GM18511 (cell line): ENCODE data around the gene ACSM6.
A peak's percentile ranks its signal among the peaks of the same experiment; 100 is the strongest.

Experiments
- ATAC-seq: cut with Tn5 transposase; IDR thresholded peaks from one replicate; pipeline ENCODE4 v1.9.1; 2021; ENCODE audit warnings: mild to moderate bottlenecking, moderate library complexity; ENCODE audit not compliant: unreplicated experiment

ACSM6 gene

GRCh38 chr10:95244152-95244551, 50.1 kb downstream of the ACSM6 start:
- no peak for ATAC-seq

DNA sequence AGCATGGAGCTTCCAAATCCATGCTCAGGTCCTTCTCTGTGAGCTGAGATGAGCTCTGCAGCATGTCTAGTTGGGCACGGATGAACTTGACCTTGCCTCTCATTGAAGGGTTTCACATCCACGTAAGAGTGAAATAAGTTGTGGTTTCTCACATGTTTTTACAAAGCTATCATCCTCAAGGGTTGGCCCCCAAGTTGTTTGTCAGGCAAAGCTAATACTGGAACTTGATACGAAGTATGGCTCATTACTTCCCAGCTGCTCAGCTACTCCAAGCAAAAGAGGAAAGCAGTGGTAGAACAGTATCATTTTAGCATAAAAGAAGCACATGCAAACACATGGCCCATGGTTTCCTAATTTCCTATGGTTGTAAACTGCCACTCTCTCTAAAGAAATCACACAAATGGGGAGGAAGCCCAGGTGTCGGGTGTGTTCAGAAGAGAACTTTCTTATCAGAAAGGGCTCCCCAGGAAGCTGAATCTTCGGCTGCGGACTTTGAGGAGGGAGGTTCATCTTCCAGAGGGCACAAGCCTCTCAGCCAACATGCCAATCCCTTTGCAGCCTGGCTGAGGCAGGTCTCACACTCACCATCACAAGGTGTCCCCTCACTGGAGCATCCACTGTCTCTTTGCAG, 51.5 kb downstream of the ACSM6 start:
- peak; percentile 94 for ATAC-seq

GRCh38 chr10:95246582-95247051, 52.6 kb downstream of the ACSM6 start:
- ATAC-seq = peak; percentile 34

- no peak for ATAC-seq
Observed at GRCh38 chr10:95247200-95247880, 53.3 kb downstream of the ACSM6 start.

DNA sequence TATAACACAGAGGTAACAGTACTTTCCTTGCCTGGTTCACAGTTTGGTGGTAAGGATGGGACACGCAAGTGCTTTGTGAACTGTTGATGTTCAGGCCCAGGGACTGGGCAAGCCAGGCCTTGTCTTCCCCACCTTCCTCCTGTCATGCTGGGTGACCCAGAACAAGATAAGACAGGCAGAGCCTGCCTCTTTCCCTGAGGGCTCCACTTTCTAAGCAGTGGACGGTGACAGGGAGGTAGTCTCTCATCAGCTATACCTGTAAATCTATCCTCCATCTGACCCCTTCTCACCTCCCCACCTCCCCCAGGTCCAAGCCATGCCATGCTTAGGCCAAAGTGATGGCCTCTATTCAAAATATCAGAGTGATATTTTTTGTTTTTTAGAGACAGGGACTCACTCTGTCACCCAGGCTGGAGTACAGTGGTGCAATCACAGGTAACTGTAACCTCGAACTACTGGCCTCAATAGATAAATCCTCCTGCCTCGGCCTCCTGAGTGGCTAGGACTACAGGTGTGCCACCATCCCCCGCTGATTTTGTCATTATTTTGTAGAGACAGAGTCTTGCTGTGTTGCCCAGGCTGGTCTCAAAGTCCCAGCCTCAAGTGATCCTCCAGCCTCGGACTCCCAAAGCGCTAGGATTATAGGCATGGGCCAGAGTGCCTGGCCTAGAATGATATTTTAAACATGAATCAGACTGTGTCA, 54.0 kb downstream of the ACSM6 start:
- ATAC-seq = no peak

GRCh38 chr10:95248989-95249388, 55.0 kb downstream of the ACSM6 start:
- ATAC-seq = no peak

GRCh38 chr10:95249467-95249866, 55.4 kb downstream of the ACSM6 start:
- no peak for ATAC-seq

DNA sequence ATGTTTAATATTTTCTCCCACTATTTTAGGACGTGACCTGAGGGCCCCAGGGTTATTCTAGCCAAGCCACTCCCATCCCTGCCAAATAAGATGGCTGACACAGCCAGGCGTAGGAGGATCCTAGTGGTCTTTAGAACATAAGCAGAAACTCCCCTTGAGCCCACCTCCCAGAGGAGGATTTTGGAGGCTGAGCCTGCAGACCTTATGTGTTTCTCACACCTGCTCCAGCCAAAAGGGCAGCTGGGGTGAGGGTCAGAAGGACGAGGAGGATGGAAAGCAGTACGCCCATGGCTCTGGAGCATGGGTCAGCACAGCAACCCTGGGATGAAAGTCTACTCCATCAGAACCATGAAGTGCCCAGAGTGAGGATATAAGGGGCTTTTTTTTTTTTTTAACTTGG, 56.8 kb downstream of the ACSM6 start:
- ATAC-seq = no peak

DNA sequence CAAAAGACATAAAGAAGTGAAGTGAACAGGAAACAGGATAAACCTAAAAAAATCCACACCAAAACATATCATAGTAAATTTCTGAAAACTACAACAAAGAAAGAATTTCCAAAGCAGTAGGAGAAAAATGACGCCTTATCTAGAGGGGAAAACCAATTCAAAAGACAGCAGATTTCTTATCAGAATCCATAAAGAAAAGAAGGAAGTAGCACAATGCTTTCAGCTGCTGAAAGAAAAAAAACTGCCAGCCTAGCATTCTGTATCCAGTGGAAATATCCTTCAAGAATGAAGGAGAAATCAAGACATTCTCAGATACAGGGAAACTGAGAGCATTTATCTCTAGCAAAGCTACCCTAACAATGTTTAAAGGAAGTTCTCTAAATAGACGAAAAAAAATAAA, 59.0 kb downstream of the ACSM6 start:
- no peak for ATAC-seq

- ATAC-seq = no peak
Observed at GRCh38 chr10:95253686-95254085, 59.6 kb downstream of the ACSM6 start.

DNA sequence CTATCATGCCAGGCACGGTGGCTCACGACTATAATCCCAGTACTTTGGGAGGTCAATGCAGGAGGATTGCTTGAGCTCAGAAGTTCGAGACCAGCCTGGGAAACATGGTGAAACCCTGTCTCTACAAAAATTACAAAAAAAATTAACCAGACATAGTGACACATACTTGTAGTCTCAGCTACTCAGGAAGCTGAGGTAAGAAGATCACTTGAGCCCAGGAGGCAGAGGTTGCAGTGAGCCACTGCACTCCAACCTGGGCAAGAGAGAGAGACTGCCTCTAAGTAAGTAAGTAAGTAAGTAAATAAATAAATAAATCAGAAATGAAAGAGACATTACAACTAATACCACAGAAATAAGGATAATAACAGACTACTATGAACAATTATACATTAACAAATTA, 60.6 kb downstream of the ACSM6 start:
- peak; percentile 52 for ATAC-seq

DNA sequence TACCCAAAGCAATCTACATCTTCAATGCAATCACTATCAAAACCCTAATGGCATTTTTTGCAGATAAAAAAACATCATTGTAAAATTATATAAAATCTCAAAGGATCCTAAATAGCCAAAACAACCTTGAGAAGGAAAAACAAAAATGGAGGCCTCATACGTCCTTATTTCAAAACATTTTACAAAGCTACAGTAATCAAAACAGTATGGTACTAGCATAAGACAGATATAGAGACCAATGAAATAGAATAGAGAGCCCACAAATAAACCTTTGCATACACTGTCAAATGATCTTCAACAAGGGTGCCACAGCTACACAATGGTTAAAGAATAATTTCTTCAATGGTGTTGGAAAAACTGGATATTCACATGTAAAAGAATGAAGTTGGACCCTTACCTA, 62.2 kb downstream of the ACSM6 start:
- ATAC-seq = no peak

GRCh38 chr10:95257849-95258248, 63.8 kb downstream of the ACSM6 start:
- no peak for ATAC-seq

- ATAC-seq = peak; percentile 51
Observed at GRCh38 chr10:95260397-95260881, 66.4 kb downstream of the ACSM6 start.

GRCh38 chr10:95260909-95261552, 67.0 kb downstream of the ACSM6 start:
- ATAC-seq = no peak

- ATAC-seq = no peak
Observed at GRCh38 chr10:95261926-95262325, 67.9 kb downstream of the ACSM6 start.

DNA sequence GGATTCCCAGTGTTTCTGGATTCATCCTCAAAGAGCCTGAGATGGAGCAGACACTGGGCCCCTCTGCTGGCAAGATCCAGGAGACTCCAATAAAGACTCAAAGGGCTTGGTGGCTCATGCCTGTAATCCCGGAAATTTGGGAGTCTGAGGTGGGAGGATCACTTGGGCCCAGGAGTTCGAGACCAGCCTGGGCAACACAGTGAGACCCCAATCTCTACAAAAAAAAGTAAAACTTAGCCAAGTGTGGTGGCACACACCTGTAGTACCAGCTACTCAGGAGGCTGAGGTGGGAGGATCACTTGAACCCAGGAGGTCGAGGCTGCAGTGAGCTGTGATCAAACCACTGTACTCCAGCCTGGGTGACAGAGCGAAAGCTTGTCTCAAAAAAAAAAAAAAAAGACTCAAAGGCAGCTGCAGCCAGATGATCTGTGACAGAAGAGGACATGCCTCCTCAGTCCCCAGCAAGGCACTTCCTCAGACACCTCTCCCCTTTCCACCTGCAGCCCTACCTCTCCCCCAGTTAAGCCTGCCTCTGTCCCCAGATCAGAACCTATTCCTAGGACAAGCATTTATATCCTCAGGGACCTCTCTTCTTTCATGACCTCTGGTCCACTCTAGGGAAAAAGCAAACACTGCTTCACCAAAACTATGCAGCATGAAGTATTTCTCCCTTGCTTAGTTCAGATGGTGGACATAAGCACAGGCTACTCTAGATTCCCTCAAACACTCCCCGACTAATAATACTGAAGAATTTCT, 68.9 kb downstream of the ACSM6 start:
- ATAC-seq = no peak

DNA sequence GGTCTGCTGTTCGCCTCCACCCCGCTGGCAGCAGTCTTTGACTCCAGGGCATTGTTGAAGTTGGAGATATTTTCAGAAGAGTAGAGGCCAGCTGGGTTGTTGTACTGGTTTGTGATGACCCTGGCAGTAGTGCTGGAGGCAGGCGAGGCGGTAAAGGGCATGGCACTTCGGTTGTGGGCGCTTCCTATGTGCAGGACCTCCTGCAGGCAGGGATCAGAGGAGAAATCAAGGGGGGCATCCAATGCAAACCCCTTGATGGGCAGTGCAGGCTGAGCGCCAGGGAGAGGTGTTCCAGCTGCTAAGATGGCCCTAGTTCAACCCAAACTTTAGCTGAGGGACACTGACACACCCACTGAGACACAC, 69.8 kb downstream of the ACSM6 start:
- no peak for ATAC-seq

DNA sequence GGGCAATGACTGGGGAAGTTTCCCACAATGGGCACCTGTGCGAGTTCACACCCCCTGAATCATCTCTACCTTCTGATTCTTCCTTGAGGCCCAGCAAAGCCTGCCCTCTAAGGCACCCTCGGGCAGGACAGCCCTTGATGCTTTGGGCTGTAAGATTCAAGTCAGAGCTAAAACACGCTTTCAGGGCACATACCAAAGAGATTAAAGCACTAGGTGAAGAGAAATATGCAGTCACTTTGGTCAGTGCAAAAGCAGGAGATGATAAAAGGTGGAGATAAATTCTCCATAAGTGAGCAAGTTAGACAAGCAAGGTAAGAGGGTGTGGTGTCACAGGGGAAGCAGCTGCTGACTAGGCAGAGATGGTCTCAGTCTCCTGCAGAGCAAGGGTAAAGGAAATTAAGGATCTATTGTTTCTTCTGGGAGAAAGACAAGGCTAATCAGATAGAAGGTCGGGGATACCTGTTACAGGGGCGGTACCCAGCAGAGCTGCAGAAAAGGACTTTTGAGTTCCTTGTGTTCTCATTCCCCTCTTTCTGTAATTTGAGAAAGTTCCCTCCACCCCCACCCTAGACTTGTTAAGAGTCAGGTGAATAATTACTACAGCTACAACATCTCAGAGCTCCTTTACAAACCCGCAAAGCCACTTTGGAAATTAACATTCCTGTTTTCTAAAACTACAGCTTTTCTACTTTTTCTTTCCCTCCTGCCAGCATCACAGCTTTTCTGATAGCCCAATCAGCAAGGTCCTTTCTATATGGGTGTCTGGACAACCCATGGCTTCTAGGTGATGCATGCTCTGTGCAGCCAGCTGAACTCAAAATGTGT, 70.4 kb downstream of the ACSM6 start:
- no peak for ATAC-seq

DNA sequence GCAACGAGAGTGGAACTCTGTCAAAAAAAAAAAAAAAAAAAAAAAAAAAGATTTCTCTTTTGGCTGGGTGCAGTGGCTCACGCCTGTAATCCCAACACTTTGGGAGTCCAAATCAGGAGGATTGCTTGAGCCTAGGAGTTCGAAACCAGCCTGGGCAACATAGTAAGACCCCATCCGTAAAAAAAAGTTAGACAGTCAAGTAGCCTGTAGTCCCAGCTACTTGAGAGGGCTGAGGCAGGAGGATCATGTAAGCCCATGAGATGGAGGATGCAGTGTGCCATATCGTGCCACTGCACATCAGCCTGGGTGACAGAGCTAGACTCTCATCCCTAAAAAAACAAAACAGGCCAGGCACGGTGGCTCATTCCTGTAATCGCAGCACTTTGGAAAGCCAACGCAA, 71.5 kb downstream of the ACSM6 start:
- no peak for ATAC-seq
